ENCODE results near the gene JAKMIP1.

DNA sequence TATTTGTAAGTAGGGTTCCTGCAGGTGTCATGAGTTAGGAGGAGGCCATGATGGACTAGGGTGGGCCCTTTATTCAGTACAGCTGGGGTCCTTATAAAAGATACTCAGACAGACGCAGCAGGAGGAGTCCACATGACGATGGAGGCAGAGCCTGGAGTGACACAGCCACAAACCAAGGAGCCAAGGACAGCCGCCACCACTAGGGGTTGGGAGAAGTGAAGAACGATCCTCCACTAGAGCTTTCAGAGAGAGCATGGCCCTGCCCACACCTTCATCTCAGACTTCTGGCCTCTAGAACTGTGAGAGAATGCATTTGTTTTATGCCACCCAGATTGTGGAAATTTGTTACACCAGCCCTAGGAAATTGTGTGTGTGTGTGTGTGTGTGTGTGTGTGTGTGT, 31.1 kb downstream of the JAKMIP1 start:
- TF ChIP-seq, protein P1, sequence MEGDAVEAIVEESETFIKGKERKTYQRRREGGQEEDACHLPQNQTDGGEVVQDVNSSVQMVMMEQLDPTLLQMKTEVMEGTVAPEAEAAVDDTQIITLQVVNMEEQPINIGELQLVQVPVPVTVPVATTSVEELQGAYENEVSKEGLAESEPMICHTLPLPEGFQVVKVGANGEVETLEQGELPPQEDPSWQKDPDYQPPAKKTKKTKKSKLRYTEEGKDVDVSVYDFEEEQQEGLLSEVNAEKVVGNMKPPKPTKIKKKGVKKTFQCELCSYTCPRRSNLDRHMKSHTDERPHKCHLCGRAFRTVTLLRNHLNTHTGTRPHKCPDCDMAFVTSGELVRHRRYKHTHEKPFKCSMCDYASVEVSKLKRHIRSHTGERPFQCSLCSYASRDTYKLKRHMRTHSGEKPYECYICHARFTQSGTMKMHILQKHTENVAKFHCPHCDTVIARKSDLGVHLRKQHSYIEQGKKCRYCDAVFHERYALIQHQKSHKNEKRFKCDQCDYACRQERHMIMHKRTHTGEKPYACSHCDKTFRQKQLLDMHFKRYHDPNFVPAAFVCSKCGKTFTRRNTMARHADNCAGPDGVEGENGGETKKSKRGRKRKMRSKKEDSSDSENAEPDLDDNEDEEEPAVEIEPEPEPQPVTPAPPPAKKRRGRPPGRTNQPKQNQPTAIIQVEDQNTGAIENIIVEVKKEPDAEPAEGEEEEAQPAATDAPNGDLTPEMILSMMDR (IDR thresholded peaks at IDR 0.05) = no peak
- TF ChIP-seq EZH2 (IDR thresholded peaks at IDR 0.05) = no peak

Measured in neural progenitor cell (in vitro differentiated cells).